SK-N-MC (cell line): Measurements from ENCODE around the gene RPH3AL.
"Not testable (repeated sequence)": the region's sequence is repeated elsewhere in the genome, so short reads cannot be mapped to it uniquely, and the experiment has no call there.

Experiments
- DNase-seq: peaks from one replicate; pipeline ENCODE4 v3.0.0-alpha.2; 2011; ENCODE audit warnings: low read depth, low spot score
- H3K27ac ChIP-seq: fragments of 200-600 bp; sonication (generic); 2 replicates; pipeline ENCODE4 v1.5.1; 2016; ENCODE audit warnings: mixed run types
- H3K36me3 ChIP-seq: fragments of 200-600 bp; sonication (generic); 2 replicates; pipeline ENCODE4 v1.6.1; 2017; ENCODE audit warnings: antibody characterized with exemption, low read length, mixed read lengths; ENCODE audit not compliant: insufficient read depth
- H3K4me3 ChIP-seq: fragments of 200-600 bp; sonication (generic); 2 replicates; pipeline ENCODE4 v1.5.1; 2016
- H3K9ac ChIP-seq: fragments of 200-600 bp; sonication (generic); 2 replicates; pipeline ENCODE4 v1.8.0; 2017; ENCODE audit warnings: mixed run types, mixed read lengths; ENCODE audit not compliant: insufficient read length
- H3K9me3 ChIP-seq: fragments of 200-600 bp; sonication (generic); 2 replicates; pipeline ENCODE4 v1.6.1; 2017; ENCODE audit warnings: low read depth, mild to moderate bottlenecking, antibody characterized with exemption, low read length, moderate library complexity, mixed read lengths
- EZH2 ChIP-seq: fragments of 200-600 bp; sonication (generic); IDR thresholded peaks from one replicate; pipeline ENCODE4 v1.6.1; 2017; ENCODE audit warnings: antibody characterized with exemption
- FOXP2 ChIP-seq: optimal IDR thresholded peaks from 2 replicates; pipeline ENCODE3; 2011; ENCODE audit warnings: mild to moderate bottlenecking, moderate library complexity; ENCODE audit not compliant: insufficient read depth; ENCODE audit errors: extremely low read length, control extremely low read depth
- POLR2AphosphoS5 ChIP-seq: IDR thresholded peaks from 2 replicates; pipeline ENCODE4 v1.6.1; 2012; ENCODE audit warnings: mild to moderate bottlenecking, low read depth, low read length, borderline replicate concordance

RPH3AL gene

DNA sequence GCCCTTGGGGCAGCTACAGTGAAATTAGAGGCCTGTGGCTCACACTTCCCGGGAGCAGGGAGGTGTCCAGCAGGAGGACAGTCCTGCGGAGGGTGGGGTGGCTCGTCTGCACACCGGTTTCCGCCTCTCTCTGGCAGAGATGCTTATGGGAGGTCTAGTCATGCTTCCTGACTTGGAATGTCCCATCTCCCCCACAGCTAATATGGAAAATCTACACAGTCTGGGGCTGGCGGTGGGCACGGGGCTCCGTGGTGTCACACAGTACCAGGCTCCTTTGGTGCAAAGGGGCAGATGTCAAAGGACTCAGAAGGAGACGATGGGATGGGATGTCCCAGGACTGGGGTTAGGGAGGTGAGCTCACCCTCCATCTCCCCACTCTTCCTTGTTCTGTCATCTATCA is 127.1 kb downstream of the RPH3AL start:
- Histone ChIP-seq H3K4me3 (no peak overlapping the region), H3K9me3 (no peaks in the 10 kb centered on the region), H3K27ac (no peak overlapping the region), H3K36me3 (no peaks in the 10 kb centered on the region), H3K9ac (no peak overlapping the region)
- DNase-seq = no peak
- TF ChIP-seq POLR2AphosphoS5 = no peak
- TF ChIP-seq FOXP2 = no peak

GRCh38 chr17:224576-224975 is 128.0 kb downstream of the RPH3AL start:
- H3K36me3 ChIP-seq, H3K9ac ChIP-seq, DNase-seq, H3K4me3 ChIP-seq, H3K27ac ChIP-seq, H3K9me3 ChIP-seq: not testable (repeated sequence)

- no peaks in the 10 kb centered on the region for H3K36me3 ChIP-seq
- DNase-seq = no peak
- no peak for TF ChIP-seq EZH2
- TF ChIP-seq FOXP2 = no peak
- no peak for TF ChIP-seq POLR2AphosphoS5
- H3K9ac ChIP-seq = no peak overlapping the region
- no peak overlapping the region for H3K27ac ChIP-seq
- H3K4me3 ChIP-seq = no peak overlapping the region
- no peaks in the 10 kb centered on the region for H3K9me3 ChIP-seq
Measured at GRCh38 chr17:223723-224471, 128.7 kb downstream of the RPH3AL start.

- Histone ChIP-seq H3K27ac (no peak overlapping the region), H3K9me3 (no peaks in the 10 kb centered on the region), H3K4me3 (no peak overlapping the region), H3K36me3 (no peaks in the 10 kb centered on the region), H3K9ac (no peak overlapping the region)
- DNase-seq = no peak
- TF ChIP-seq POLR2AphosphoS5 (no peak), EZH2 (no peak), FOXP2 (no peak)
Measured at GRCh38 chr17:222172-222571, 130.4 kb downstream of the RPH3AL start.

- DNase-seq = no peak
- no peaks in the 10 kb centered on the region for H3K9me3 ChIP-seq
Measured at GRCh38 chr17:219696-220095, 132.9 kb downstream of the RPH3AL start.

DNA sequence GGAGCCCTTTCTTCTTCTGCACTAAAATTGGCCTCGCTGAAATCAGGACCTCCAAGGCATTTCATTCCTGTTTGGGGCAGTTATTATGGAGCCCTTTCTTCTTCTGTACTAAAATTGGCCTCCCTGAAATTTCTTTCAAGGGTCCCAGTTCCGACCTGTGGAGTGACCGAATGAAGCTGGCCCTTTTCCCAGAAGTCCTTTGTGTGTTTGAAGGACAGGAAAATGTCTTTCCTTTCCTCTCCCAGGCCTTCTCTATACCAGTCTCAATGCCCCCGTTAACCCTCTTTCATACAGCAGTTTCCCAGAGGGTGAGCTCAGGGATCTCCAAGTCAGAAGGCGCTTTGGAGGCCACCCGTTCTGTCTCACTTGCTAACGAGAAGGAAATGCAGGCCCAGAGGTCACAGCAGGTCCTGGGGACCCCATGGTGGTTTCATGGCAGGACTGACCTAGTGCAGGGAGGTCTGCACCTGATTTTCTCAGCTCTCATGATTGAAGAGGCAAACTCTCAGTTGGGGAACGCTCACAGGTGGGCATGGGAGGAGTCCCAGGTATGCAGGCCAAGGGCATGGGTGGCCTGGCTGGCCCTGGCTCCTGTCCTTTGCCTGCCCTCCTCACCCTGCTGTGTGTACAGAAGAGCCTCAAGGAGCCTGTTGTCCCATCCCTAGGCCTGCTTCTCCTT is 134.0 kb downstream of the RPH3AL start:
- Histone ChIP-seq H3K9me3 (no peaks in the 10 kb centered on the region), H3K27ac (0 out of 2 replicates have a peak overlapping the region, but pooled peaks have one; percentile 13), H3K9ac (no peak overlapping the region), H3K4me3 (no peak overlapping the region), H3K36me3 (no peaks in the 10 kb centered on the region)
- DNase-seq = no peak
- no peak for TF ChIP-seq POLR2AphosphoS5
- no peak for TF ChIP-seq EZH2

More at GRCh38 chr17:219696-220095, 132.9 kb downstream of the RPH3AL start:
- no peak for TF ChIP-seq EZH2
- no peak for TF ChIP-seq FOXP2
- no peak for TF ChIP-seq POLR2AphosphoS5
- no peak overlapping the region for H3K4me3 ChIP-seq
- H3K9ac ChIP-seq = no peak overlapping the region
- no peaks in the 10 kb centered on the region for H3K36me3 ChIP-seq
- H3K27ac ChIP-seq = no peak overlapping the region

DNA sequence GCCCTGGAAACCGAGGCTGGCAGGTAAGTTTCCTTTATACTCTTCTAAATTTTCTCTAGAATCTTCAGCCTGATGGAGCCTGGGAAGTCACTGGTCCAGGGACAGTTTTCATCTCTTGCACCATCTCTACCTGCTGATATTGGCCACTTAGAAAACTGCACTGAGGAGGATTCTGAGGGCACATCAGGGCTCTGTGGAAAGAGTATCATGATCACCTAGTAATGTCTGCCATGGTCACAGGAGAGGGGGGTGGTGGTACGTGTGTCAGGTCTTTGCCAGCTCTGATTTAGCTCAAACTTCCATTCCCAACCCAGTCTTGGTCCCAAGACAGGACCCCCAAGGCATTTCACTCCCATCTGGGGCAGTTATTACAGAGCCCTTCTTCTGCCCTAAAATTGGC is 136.0 kb downstream of the RPH3AL start:
- Histone ChIP-seq H3K36me3 (no peaks in the 10 kb centered on the region), H3K9me3 (no peaks in the 10 kb centered on the region), H3K4me3 (no peak overlapping the region), H3K27ac (no peak overlapping the region), H3K9ac (no peak overlapping the region)
- TF ChIP-seq POLR2AphosphoS5 (no peak), FOXP2 (no peak), EZH2 (no peak)
- no peak for DNase-seq

DNA sequence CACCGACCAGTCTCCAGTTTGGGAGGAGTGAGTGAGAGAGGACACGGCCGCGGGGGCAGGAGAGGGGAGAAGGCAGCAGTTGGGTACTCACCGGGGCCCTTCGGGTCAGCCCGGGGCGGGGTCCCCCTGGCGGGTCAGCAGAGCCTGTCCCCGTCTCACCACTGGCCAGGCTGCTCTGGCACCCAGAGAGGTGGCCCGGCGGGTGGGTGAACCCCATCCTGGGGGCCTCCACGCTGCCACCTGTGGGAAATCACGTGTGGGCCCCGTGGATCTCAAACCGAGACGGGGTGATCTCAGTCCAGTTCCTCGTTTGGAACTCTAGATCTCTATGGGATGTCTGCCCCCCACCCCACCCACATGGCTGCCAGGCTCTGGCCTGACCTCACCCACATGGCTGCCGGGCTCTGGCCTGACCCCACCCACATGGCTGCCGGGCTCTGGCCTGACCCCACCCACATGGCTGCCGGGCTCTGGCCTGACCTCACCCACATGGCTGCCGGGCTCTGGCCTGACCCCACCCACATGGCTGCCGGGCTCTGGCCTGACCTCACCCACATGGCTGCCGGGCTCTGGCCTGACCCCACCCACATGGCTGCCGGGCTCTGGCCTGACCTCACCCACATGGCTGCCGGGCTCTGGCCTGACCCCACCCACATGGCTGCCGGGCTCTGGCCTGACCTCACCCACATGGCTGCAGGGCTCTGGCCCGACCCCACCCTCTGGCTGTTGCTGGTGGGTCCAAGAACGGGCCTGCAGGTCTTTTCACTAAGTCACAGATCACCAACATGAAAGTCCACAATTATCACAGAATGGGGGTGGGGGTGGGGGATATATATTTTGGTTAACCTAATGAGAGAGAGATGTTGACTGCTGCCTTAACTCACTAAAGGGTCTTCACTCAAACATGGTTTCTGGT is 136.8 kb downstream of the RPH3AL start:
- not testable (repeated sequence) for H3K9me3 ChIP-seq, H3K36me3 ChIP-seq, H3K4me3 ChIP-seq, H3K9ac ChIP-seq, DNase-seq, H3K27ac ChIP-seq
